Prostate gland (tissue), 2 donors: ENCODE results near the gene FASLG.

Experiments used
- CTCF ChIP-seq, 4 experiments: fragments of 200-600 bp in 2 of 4; fragments of 450-650 bp in 2 of 4; sonication (generic) in 2 of 4; IDR thresholded peaks; 1 replicate in 3 of 4; 2 replicates in 1 of 4; pipeline ENCODE4 v1.5.1; 2016 to 2019; ENCODE audit warnings: antibody characterized with exemption in 4 of 4, mild to moderate bottlenecking in 2 of 4, moderate library complexity in 2 of 4
- POLR2A ChIP-seq: fragments of 450-650 bp; IDR thresholded peaks from one replicate; pipeline ENCODE4 v1.6.1; 2016; ENCODE audit warnings: antibody characterized with exemption, mild to moderate bottlenecking
- POLR2AphosphoS5 ChIP-seq: sonication (generic); formaldehyde crosslinking; IDR thresholded peaks from one replicate; pipeline ENCODE4 v1.6.1; 2017; ENCODE audit warnings: antibody characterized with exemption

GRCh38 chr1:172609528-172609927 is 49.4 kb upstream of the FASLG start:
- no peak for TF ChIP-seq POLR2A
- peak in 1 of 4 experiments; percentile 16 for TF ChIP-seq CTCF (IDR thresholded peaks at IDR 0.05)
- no peak for TF ChIP-seq POLR2AphosphoS5
